Measurements from ENCODE around the gene KLK1.

- TF ChIP-seq, protein P1, sequence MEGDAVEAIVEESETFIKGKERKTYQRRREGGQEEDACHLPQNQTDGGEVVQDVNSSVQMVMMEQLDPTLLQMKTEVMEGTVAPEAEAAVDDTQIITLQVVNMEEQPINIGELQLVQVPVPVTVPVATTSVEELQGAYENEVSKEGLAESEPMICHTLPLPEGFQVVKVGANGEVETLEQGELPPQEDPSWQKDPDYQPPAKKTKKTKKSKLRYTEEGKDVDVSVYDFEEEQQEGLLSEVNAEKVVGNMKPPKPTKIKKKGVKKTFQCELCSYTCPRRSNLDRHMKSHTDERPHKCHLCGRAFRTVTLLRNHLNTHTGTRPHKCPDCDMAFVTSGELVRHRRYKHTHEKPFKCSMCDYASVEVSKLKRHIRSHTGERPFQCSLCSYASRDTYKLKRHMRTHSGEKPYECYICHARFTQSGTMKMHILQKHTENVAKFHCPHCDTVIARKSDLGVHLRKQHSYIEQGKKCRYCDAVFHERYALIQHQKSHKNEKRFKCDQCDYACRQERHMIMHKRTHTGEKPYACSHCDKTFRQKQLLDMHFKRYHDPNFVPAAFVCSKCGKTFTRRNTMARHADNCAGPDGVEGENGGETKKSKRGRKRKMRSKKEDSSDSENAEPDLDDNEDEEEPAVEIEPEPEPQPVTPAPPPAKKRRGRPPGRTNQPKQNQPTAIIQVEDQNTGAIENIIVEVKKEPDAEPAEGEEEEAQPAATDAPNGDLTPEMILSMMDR (IDR thresholded peaks at IDR 0.05) = no peak
- no peak for TF ChIP-seq POLR2A (IDR thresholded peaks at IDR 0.05)
Observed at GRCh38 chr19:50818859-50819472, 4.6 kb downstream of the KLK1 start.
